ENCODE results near the gene PKP3.

GRCh38 chr11:379205-380094, 14.6 kb upstream of the PKP3 start:
- TF ChIP-seq CTCF (conservative IDR thresholded peaks at IDR 0.05; ENCODE audit: low read length) (no peak), EZH2phosphoT487 (IDR thresholded peaks at IDR 0.05; ENCODE audit: borderline replicate concordance, low read depth, low read length) (no peak)
